GM19455 (cell line): ENCODE measurements around the gene HADHB.

Source experiments
- ATAC-seq: cut with Tn5 transposase; IDR thresholded peaks from one replicate; pipeline ENCODE4 v1.9.1; 2021; ENCODE audit not compliant: unreplicated experiment

The HADHB gene

GRCh38 chr2:26244309-26245230, at the start of gene HADHB, which contains the start of gene HADHA:
TSS of gene HADHB (plus strand) at chr2:26244939. CDS start at chr2:26254255, 9,316 bp downstream.
TSS of gene HADHA (minus strand) at chr2:26244632. CDS start at chr2:26244596, 36 bp downstream.
- ATAC-seq = peak; percentile 80

GRCh38 chr2:26195040-26195984, 49.4 kb upstream of the HADHB start:
- no peak for ATAC-seq

GRCh38 chr2:26196683-26197418, 47.9 kb upstream of the HADHB start:
- no peak for ATAC-seq

- ATAC-seq = no peak
Measured at GRCh38 chr2:26197516-26197915, 47.2 kb upstream of the HADHB start.

- ATAC-seq = no peak
Measured at GRCh38 chr2:26202981-26203490, 41.7 kb upstream of the HADHB start.

GRCh38 chr2:26203906-26204305, 40.8 kb upstream of the HADHB start:
- no peak for ATAC-seq

- no peak for ATAC-seq
Measured at GRCh38 chr2:26212011-26212410, 32.7 kb upstream of the HADHB start.

GRCh38 chr2:26214759-26215158, 30.0 kb upstream of the HADHB start:
- no peak for ATAC-seq

GRCh38 chr2:26215833-26216232, 28.9 kb upstream of the HADHB start:
- ATAC-seq = no peak

GRCh38 chr2:26216587-26216986, 28.2 kb upstream of the HADHB start:
- no peak for ATAC-seq

- no peak for ATAC-seq
Measured at GRCh38 chr2:26217720-26218119, 27.0 kb upstream of the HADHB start.

GRCh38 chr2:26223018-26223417, 21.7 kb upstream of the HADHB start:
- ATAC-seq = no peak

GRCh38 chr2:26224095-26224494, 20.6 kb upstream of the HADHB start:
- no peak for ATAC-seq

GRCh38 chr2:26229595-26229994, 15.1 kb upstream of the HADHB start:
- ATAC-seq = no peak

GRCh38 chr2:26230806-26231205, 13.9 kb upstream of the HADHB start:
- no peak for ATAC-seq

GRCh38 chr2:26235089-26235488, 9.7 kb upstream of the HADHB start:
- ATAC-seq = no peak

- no peak for ATAC-seq
Measured at GRCh38 chr2:26237868-26238267, 6.9 kb upstream of the HADHB start.

- no peak for ATAC-seq
Measured at GRCh38 chr2:26238311-26238958, 6.3 kb upstream of the HADHB start.

GRCh38 chr2:26241928-26242436, 2.8 kb upstream of the HADHB start:
- no peak for ATAC-seq
